ENCODE measurements around the gene PGAM5.
A peak's percentile ranks its signal among the peaks of the same experiment; 100 is the strongest.
"Not testable (repeated sequence)": the region's sequence is repeated elsewhere in the genome, so short reads cannot be mapped to it uniquely, and the experiment has no call there.

The PGAM5 gene

GRCh38 chr12:132741620-132742019 lies 31.0 kb downstream of the PGAM5 start:
- no peak for DNase-seq

- no peak for DNase-seq
These were observed 33.2 kb downstream of the PGAM5 start for GRCh38 chr12:132743831-132744230.

- no peak for DNase-seq
These were observed 36.0 kb downstream of the PGAM5 start for GRCh38 chr12:132746613-132747012.

- DNase-seq: no peak
These were observed 36.8 kb downstream of the PGAM5 start for GRCh38 chr12:132747395-132747794.

GRCh38 chr12:132747896-132748295 lies 37.3 kb downstream of the PGAM5 start:
- no peak for DNase-seq

- DNase-seq: no peak
These were observed 37.7 kb downstream of the PGAM5 start for GRCh38 chr12:132748319-132748718.

GRCh38 chr12:132753670-132754069 lies 43.0 kb downstream of the PGAM5 start:
- DNase-seq: not testable (repeated sequence)

GRCh38 chr12:132754160-132754932 lies 43.7 kb downstream of the PGAM5 start:
- DNase-seq: no peak

- not testable (repeated sequence) for DNase-seq
These were observed 48.2 kb downstream of the PGAM5 start for GRCh38 chr12:132758825-132759224.

- no peak for DNase-seq
These were observed 48.7 kb downstream of the PGAM5 start for GRCh38 chr12:132759359-132759758.

- peak in 8 of 58 donors; percentile 22 to 78 (median 60) for DNase-seq
These were observed 50.6 kb downstream of the PGAM5 start, which contains the start of gene ANKLE2 for GRCh38 chr12:132761032-132761920. Gene ANKLE2, minus strand, starts transcription at chr12:132761832. Its CDS starts 34 bp downstream, at chr12:132761798.

GRCh38 chr12:132761921-132762583 lies 51.4 kb downstream of the PGAM5 start:
- DNase-seq: peak in 52 of 58 donors; percentile 25 to 85 (median 71)

GRCh38 chr12:132764231-132764630 lies 53.6 kb downstream of the PGAM5 start:
- no peak for DNase-seq

GRCh38 chr12:132765361-132765760 lies 54.7 kb downstream of the PGAM5 start:
- DNase-seq: no peak

GRCh38 chr12:132766380-132767085 lies 55.9 kb downstream of the PGAM5 start:
- DNase-seq: peak in 10 of 58 donors; percentile 9 to 36 (median 19)

GRCh38 chr12:132771126-132771838 lies 60.6 kb downstream of the PGAM5 start:
- no peak for DNase-seq

Measured in anterior cingulate cortex (tissue), 58 donors.